Hepatocyte (in vitro differentiated cells): ENCODE data around the gene CLCA4. TPM values are rescaled to one million over a fixed set of nuclear protein-coding genes. Genes with fewer than 3 reads are reported as not detected.

Experiments used
- DNase-seq: peaks from one replicate; pipeline ENCODE4 v3.0.0-alpha.2; 2016; ENCODE audit warnings: low spot score
- H2AFZ ChIP-seq: fragments of 200-600 bp; sonication (generic); 2 replicates; pipeline ENCODE4 v1.6.0; 2016; ENCODE audit warnings: antibody characterized with exemption, mild to moderate bottlenecking
- H3K27ac ChIP-seq: fragments of 200-600 bp; sonication (generic); 2 replicates; pipeline ENCODE4 v1.5.1; 2016; ENCODE audit warnings: mild to moderate bottlenecking
- H3K27me3 ChIP-seq: fragments of 200-600 bp; sonication (generic); 2 replicates; pipeline ENCODE4 v1.6.1; 2016
- H3K36me3 ChIP-seq: fragments of 200-600 bp; sonication (generic); replicated peaks from 2 replicates; pipeline ENCODE4 v1.5.1; 2016; ENCODE audit warnings: low read depth; ENCODE audit not compliant: insufficient read depth
- H3K4me1 ChIP-seq: fragments of 200-600 bp; sonication (generic); 2 replicates; pipeline ENCODE4 v1.5.1; 2016; ENCODE audit warnings: mild to moderate bottlenecking, moderate library complexity; ENCODE audit not compliant: insufficient read depth
- H3K4me2 ChIP-seq: fragments of 200-600 bp; sonication (generic); 2 replicates; pipeline ENCODE4 v1.6.0; 2016
- H3K4me3 ChIP-seq: fragments of 200-600 bp; sonication (generic); 2 replicates; pipeline ENCODE4 v1.5.1; 2016; ENCODE audit warnings: mild to moderate bottlenecking
- H3K79me2 ChIP-seq: fragments of 200-600 bp; sonication (generic); 2 replicates; pipeline ENCODE4 v1.6.0; 2017; ENCODE audit warnings: mild to moderate bottlenecking
- H3K9me2 ChIP-seq: fragments of 200-600 bp; sonication (generic); replicated peaks from 2 replicates; pipeline ENCODE4 v1.6.0; 2017; ENCODE audit warnings: mild to moderate bottlenecking; ENCODE audit not compliant: insufficient read depth
- H3K9me3 ChIP-seq: fragments of 200-600 bp; sonication (generic); 2 replicates; pipeline ENCODE4 v1.5.1; 2016; ENCODE audit warnings: low read depth, mild to moderate bottlenecking
- H4K20me1 ChIP-seq: fragments of 200-600 bp; sonication (generic); 2 replicates; pipeline ENCODE4 v1.6.0; 2016; ENCODE audit warnings: mild to moderate bottlenecking; ENCODE audit not compliant: insufficient read depth, poor library complexity, severe bottlenecking
- EZH2 ChIP-seq: fragments of 200-600 bp; sonication (generic); IDR thresholded peaks from 2 replicates; pipeline ENCODE4 v1.6.1; 2016; ENCODE audit warnings: antibody characterized with exemption, mild to moderate bottlenecking, borderline replicate concordance
- EZH2phosphoT487 ChIP-seq: fragments of 200-600 bp; sonication (generic); IDR thresholded peaks from one replicate; pipeline ENCODE4 v1.6.1; 2018; ENCODE audit warnings: antibody characterized with exemption, mild to moderate bottlenecking, low read depth, moderate library complexity; ENCODE audit not compliant: unreplicated experiment, severe bottlenecking
- WGBS: methylation state at CpG from one replicate; pipeline ENCODE4 v1.1.6; 2016; ENCODE audit warnings: low lambda C conversion rate; ENCODE audit errors: missing lambda C conversion rate; 5-methylcytosine and 5-hydroxymethylcytosine counted together
- polyA plus RNA-seq: library from polyadenylated mRNA; unstranded; fragments of >200 nt; fragmentation: Nextera tagmentation; extraction: Ambion mirVana; gene quantifications from 2 replicates; pipeline ENCODE4 v1.2.1, GENCODE V29; 2016
- total RNA-seq: library from RNA; depleted of rRNA; stranded (reverse); fragments of >200 nt; gene quantifications from 2 replicates; pipeline ENCODE4 v1.2.3, GENCODE V29; 2014
- TF ChIP-seq, protein P1 (sequence below): fragments of 200-600 bp; sonication (generic); IDR thresholded peaks from 2 replicates; pipeline ENCODE4 v1.5.1; 2016; ENCODE audit warnings: antibody characterized with exemption, mild to moderate bottlenecking; ENCODE audit not compliant: poor library complexity

Gene CLCA4
- total and polyA plus RNA-seq, 2 experiments from 2014 or later, result 0.07 to 0.22 TPM

DNA sequence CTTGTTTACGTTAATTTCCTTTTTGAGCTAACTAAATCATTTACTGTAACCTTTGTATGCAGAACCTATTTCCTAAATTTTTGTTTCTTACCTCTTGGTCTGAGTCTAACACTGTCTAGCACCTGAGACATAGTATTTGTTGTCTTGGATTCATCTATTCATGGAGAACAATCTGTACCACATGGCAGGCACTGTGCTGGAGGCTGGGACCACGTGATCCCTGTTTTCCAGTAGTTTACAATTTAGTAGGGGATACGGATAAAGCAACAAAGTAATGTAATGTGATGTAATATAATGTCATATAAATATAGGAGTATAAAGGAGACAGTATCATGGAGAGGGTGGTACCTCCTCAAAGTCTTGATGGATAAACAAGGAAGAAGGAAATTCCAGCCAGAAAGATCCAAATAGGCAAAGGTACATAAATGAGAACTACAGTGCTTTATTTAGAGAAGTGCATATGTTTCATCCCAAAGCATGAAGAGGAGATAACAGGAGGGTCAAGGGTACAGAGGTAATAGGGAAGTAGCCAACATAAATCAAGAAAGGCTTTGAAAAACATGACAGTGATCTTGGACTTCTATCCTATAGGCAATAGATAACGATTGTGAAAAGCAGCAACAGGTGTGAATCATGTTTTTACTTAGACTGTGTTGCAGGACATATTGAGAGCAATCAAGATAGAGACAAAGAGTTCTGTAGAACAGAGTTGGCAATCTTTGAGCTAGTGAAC is 25.9 kb upstream of the CLCA4 start:
- Histone ChIP-seq H3K9me2 (no peaks in the 10 kb centered on the region), H3K27me3 (no peaks in the 10 kb centered on the region), H2AFZ (no peak overlapping the region), H4K20me1 (no peaks in the 10 kb centered on the region), H3K4me1 (no peaks in the 10 kb centered on the region), H3K79me2 (no peaks in the 10 kb centered on the region), H3K27ac (peak overlapping the region; percentile 42), H3K9me3 (no peaks in the 10 kb centered on the region), H3K4me2 (no peak overlapping the region), H3K4me3 (no peak overlapping the region), H3K36me3 (no peaks in the 10 kb centered on the region)
- no peak for DNase-seq
- TF ChIP-seq, protein P1, sequence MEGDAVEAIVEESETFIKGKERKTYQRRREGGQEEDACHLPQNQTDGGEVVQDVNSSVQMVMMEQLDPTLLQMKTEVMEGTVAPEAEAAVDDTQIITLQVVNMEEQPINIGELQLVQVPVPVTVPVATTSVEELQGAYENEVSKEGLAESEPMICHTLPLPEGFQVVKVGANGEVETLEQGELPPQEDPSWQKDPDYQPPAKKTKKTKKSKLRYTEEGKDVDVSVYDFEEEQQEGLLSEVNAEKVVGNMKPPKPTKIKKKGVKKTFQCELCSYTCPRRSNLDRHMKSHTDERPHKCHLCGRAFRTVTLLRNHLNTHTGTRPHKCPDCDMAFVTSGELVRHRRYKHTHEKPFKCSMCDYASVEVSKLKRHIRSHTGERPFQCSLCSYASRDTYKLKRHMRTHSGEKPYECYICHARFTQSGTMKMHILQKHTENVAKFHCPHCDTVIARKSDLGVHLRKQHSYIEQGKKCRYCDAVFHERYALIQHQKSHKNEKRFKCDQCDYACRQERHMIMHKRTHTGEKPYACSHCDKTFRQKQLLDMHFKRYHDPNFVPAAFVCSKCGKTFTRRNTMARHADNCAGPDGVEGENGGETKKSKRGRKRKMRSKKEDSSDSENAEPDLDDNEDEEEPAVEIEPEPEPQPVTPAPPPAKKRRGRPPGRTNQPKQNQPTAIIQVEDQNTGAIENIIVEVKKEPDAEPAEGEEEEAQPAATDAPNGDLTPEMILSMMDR, result no peak
- TF ChIP-seq EZH2, result no peak
- TF ChIP-seq EZH2phosphoT487, result no peak
- 88% methylated on average over 4 of the region's 4 CpGs for WGBS

DNA sequence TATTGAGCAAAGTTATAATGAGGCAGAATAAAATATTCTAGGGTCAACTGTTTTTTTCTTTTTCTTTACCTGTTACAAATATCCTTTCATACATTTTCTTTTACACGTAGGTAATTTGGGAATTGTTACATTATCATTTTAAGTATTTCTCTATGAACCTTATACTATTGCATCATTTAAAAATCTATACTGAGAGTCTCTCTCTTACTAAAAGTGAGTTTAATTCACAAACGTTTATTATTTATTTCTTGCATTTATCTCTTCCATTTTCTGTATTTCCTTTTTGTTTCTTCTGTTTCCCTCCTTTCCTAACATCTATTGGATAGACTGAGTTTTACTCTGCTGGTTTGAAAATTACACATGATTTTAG is 25.4 kb upstream of the CLCA4 start:
- no peak overlapping the region for H3K4me2 ChIP-seq
- H3K9me3 ChIP-seq, result no peaks in the 10 kb centered on the region
- no peaks in the 10 kb centered on the region for H3K9me2 ChIP-seq
- peak overlapping the region; percentile 35 for H3K27ac ChIP-seq
- no peaks in the 10 kb centered on the region for H3K27me3 ChIP-seq
- no peak for DNase-seq
- H3K4me1 ChIP-seq, result no peaks in the 10 kb centered on the region
- no peaks in the 10 kb centered on the region for H3K36me3 ChIP-seq
- H2AFZ ChIP-seq, result no peak overlapping the region
- TF ChIP-seq EZH2, result no peak
- TF ChIP-seq EZH2phosphoT487, result no peak
- TF ChIP-seq, protein P1, result no peak
- H3K79me2 ChIP-seq, result no peaks in the 10 kb centered on the region
- no peaks in the 10 kb centered on the region for H4K20me1 ChIP-seq
- WGBS, result 82% methylated on average over 2 of the region's 2 CpGs
- H3K4me3 ChIP-seq, result no peak overlapping the region

DNA sequence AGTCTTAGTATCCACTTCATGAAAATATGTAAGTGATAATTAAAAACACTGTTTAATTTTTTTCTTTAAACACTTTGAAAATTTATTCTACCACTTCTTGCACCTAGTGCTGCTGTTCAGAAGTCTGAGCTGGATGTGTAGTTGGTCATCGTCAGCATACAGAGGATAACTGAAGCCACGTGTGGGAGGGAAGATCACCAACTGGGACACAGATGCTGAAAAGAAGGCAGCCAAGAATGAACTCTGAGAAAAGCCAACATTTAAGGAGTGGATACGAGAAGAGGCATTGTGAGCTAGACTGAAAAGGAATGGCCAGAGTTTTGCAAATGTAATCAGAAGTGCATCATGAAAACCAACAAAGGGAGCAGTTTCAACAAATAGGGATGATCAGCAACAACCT is 24.6 kb upstream of the CLCA4 start:
- TF ChIP-seq, protein P1, result no peak
- no peak for TF ChIP-seq EZH2
- no peak for TF ChIP-seq EZH2phosphoT487

More for the DNA sequence above, 24.6 kb upstream of the CLCA4 start:
- no peaks in the 10 kb centered on the region for H3K9me3 ChIP-seq
- DNase-seq, result no peak
- H3K4me2 ChIP-seq, result no peak overlapping the region
- 75% methylated on average over 3 of the region's 3 CpGs for WGBS
- no peak overlapping the region for H2AFZ ChIP-seq
- H3K4me3 ChIP-seq, result no peak overlapping the region
- H3K4me1 ChIP-seq, result no peaks in the 10 kb centered on the region
- H3K27ac ChIP-seq, result no peak overlapping the region
- no peaks in the 10 kb centered on the region for H3K9me2 ChIP-seq
- H4K20me1 ChIP-seq, result no peaks in the 10 kb centered on the region
- no peaks in the 10 kb centered on the region for H3K27me3 ChIP-seq
- H3K79me2 ChIP-seq, result no peaks in the 10 kb centered on the region
- no peaks in the 10 kb centered on the region for H3K36me3 ChIP-seq
